Dermis microvascular lymphatic vessel endothelial cell (primary cell): ENCODE results near the gene ZDHHC3. TPM values are rescaled to one million over a fixed set of nuclear protein-coding genes. Genes with fewer than 3 reads are reported as not detected.
A peak's percentile ranks its signal among the peaks of the same experiment; 100 is the strongest.
"Not testable (repeated sequence)": the region's sequence is repeated elsewhere in the genome, so short reads cannot be mapped to it uniquely, and the experiment has no call there.

Experiments used
- DNase-seq, 2 donors: peaks; one replicate each; pipeline versions ENCODE4 v3.0.0 to v3.0.0-alpha.2; 2010; ENCODE audit warnings: low read depth in 2 of 2
- total RNA-seq: library from RNA; depleted of rRNA; stranded (reverse); fragments of >200 nt; gene quantifications from 2 replicates; pipeline ENCODE4 v1.2.1, GENCODE V29; 2014

ZDHHC3 gene
- total RNA-seq, 1 donor from 2014 or later = 55.8 TPM

DNA sequence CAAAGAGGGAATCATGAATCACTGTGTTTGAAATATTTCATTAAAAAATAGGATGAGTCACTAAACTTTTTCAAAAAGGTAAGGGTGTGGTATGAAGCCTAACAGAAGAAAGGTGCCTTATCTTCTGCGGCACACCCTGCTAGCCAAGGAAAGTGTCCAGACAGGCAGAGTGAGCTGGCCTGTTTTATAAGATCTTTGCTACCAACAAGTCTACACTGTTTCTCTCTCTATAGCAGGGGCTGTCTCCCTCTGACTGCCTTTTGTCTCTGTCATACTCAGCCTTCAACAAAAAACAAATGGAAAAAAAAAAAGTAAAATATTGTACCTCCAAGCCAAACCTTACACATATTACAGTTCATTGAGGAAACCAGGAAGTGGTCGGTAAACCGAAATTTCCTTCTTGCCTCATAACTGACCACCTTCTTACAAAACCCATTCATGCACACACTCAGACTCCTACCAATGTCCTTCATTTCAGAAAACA, 9.1 kb downstream of the ZDHHC3 start:
- DNase-seq = no peak

GRCh38 chr3:44965165-44965564, 10.8 kb downstream of the ZDHHC3 start:
- no peak for DNase-seq

DNA sequence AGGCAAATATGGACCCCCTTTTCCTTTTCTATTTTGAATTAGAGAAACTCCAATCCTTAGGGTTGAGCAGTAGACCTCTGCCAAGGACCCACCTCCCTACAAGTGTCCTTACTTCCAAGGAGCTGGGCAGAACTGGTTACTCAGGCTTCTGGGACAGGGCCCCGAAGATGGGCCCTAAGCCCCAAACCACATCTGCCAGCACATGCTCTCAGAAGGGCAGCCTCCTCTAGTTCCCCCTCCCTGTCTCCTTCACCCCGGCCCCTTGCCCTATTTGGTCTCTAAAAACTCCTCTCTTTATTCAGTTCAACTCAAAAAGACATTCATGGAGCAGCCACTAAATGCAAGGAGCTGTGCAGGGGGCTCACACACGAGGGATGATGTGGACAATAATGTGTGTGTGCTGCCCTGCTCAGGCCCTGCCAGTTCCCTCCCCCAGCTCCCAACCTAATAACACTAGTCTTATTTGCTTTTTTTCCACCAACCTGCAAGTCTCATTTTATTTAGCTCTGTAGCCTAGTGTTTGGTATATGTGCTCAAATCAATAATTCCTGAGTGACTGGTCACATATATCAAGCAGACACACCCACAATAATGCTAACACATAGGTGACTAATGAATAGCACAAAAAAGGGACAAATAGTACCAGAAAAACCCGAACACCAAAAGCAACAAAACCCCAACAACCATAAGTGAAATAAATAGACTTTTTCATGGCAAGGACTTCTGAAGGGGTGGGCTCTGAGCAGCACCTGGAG, 12.2 kb downstream of the ZDHHC3 start:
- no peak for DNase-seq

DNA sequence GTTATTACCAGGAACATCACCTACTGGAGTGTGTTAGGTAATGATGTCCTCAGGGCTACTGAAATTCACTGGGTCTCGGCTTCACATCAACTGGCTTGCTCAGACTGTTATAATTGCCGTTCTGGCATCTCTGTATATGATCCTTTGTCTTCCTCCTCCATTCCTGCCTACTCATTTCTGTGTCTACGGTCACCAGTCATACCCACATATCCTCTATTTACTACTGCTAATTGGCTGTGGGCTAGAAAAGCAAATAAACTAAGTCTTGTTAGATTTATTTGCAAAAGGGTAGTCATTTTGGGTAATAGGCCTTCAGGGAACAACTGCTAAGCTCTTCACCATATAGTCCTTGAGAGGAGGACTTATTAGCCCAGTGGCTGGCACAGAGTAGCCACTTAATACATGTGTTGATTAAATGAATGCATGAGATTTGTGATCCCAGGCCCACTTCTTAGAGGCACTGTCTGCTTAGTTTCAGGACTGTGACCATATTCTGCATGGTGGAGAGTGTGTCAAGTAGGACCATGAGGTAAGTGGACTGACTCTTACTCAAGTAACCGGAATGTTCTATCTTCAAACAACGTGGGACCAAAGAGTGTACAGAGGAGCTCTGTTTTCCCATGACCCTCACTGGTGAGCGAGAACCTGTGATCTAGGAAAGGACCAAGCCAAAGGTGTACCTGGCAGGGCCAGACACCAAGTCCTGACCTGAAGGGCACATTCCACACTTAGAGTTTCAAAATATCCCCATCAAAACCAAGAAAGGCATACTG, 13.2 kb downstream of the ZDHHC3 start:
- DNase-seq = no peak

GRCh38 chr3:44961888-44962287, 14.1 kb downstream of the ZDHHC3 start:
- DNase-seq = no peak

GRCh38 chr3:44960387-44961026, 15.5 kb downstream of the ZDHHC3 start:
- no peak for DNase-seq

DNA sequence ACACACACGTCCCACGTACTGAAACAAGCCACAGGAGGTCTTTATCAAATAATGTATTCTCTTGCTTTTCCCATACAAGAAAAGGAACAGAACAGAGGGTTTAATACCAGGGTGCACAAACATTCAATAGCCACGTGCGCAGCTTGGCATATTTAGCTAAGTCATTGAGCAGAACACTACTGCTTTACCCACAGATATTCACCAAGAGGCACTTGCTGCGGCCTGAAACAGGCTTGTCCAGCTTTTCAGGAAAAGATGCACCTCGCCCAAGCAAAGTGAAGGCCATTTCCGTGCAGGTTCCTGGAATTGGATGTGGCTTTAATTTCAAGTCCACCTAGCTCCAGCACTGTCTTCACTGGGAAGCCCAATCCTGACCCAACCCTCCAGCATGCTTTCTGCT, 17.6 kb downstream of the ZDHHC3 start:
- no peak for DNase-seq

DNA sequence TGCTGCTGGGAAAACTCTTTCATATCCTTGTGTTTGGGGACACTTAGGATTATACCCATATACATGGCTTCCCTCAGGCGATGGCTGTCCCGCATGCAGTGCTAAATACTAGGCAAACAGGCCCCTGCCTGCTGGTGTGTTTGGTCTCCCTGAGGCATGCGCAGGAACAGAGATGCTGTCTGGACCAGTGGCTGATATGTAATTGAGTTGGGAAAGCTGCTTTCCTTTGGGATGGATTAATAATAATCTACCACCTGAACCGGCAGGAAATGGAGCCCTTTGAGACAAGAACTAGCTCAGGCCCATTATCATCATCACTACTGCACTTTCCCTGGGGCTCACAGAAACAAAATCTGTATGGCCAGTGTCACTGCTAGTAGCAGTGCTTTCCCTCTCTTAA, 18.0 kb downstream of the ZDHHC3 start:
- no peak for DNase-seq

- no peak for DNase-seq
Measured at GRCh38 chr3:44955917-44956316, 20.1 kb downstream of the ZDHHC3 start.

DNA sequence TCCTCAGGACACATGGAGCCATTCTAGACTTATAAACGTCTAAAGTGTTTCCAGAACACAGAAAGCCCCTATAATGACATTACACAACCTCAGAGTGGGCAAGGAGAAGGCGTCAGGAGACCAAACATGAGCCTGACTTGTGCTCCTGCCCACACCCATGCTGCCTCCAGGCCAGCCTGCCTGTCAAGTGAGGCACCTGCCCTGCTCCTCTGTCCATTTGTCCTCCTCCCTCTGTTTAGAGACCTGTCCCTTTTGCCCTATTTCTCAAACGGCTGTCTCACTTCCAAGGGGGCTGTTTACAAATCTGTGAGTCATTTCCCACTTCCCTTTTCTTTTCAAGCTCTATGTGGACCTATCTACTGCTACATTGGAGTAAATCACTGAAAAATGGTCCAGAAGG, 21.0 kb downstream of the ZDHHC3 start:
- peak; percentile 62 to 83 for DNase-seq

GRCh38 chr3:44954304-44954703, 21.7 kb downstream of the ZDHHC3 start:
- DNase-seq = no peak

- DNase-seq = no peak
Measured at GRCh38 chr3:44952689-44953088, 23.3 kb downstream of the ZDHHC3 start.

- DNase-seq = no peak
Measured at GRCh38 chr3:44950275-44950734, 25.7 kb downstream of the ZDHHC3 start.

DNA sequence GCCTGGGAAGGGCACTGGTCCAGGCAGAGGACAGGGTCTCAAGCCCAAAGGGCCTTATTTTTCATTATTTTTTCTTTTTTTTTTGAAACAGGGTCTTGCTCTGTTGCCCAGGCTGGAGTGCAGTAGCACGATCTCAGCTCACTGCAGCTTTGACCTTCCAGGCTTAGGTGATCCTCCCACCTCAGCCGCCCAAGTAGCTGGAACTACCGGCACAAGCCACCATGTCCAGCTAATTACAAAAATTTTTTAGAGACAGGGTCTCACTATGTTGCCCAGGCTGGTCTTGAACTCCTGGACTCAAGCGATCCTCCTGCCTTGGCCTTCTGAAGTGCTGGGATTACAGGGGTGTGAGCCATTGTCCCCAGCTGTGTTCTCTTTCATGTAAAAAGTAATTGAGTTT, 26.2 kb downstream of the ZDHHC3 start:
- not testable (repeated sequence) for DNase-seq

DNA sequence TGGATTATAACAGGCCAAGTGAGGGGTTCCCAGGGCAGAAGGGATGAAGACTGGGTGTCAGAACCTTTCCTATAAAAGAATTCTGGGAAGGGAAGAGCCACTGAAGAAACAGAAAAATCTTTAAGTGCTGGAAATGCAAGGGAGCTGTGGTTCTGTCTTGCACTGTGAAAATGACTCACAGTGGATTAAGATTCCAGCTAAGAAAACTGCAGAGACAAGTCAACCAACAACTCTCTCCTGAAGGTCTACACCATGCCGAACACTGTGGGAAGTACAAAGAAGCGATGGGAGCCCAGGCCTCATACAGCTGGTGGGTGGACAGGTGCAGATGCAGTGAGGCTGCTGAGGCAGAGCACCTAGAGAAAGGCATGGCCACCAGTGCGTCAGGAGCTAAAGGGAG, 27.7 kb downstream of the ZDHHC3 start:
- DNase-seq = no peak

GRCh38 chr3:44942202-44942921, 33.6 kb downstream of the ZDHHC3 start:
- no peak for DNase-seq

DNA sequence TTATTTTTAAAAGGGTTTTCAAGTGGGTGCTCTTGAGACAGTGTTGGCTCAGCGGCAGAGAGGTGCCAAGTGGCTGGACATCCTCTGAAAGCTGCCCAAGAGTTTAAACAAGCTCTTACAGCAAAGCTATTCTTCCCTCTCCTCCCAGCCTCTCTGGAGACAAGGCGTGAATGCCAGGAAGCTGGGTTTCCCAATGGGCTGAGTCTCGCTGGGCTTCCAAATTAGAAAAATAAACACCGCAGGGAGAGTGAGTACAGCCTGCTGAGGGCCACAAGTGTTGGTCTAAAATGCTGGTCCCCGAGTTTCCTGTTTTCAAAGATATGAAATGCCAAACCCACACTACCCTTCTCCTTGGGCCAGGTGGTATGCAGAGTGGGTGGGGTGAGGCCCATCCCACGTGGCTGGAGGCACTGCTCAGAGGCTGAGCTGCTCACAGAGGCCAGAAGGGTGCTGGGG, 36.4 kb downstream of the ZDHHC3 start:
- peak in 1 of 2 donors; percentile 6 for DNase-seq

DNA sequence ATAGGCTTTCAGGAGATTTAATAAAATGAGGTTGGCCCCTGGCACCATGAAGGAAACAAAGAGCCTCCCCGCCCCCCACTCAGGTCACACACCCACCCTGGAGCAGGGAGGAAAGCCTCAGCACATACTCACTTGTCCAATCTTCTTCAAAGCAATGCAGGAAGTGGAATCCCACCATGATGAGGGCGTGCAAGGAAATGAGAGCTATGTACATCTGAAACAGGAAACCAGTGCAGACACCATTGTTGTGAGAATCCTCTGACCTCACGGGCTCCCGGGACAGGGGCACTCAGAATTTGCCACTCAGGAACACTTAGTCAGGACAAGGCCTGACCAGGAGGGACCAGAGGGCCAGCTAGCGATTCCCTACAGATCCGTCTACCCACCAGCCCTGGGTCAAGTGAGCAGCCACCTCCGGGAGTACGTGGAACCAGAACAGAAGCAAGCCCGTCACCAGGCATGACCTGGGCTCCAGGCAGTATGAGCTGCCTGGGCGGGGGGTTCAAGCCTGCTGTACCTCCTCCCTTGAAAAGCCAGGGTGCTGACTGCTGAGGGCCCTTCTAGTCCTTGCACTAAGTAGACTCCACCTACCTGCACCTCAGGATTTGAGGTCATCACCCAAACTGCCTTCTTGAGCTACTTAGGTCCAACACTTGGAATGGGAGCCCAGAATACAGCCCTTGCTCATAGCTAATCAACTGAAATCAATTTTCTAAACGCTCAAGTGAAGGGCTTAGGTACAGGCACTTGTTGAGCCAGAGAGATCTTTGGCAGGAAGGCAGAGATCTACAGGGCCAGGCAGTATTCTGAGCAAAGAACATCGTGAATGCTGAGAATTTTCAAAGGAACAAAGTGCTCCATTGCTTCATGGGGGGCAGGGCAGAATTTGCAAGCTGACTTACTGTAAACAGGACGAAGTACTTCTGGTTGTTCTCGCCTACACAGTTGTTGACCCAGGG, 42.7 kb downstream of the ZDHHC3 start:
- peak in 1 of 2 donors; percentile 55 for DNase-seq

- DNase-seq = no peak
Measured at GRCh38 chr3:44932271-44932670, 43.7 kb downstream of the ZDHHC3 start.

- DNase-seq = no peak
Measured at GRCh38 chr3:44931791-44932190, 44.2 kb downstream of the ZDHHC3 start.
